GM21528 (cell line): ENCODE results near the gene USP37.
"Not testable (repeated sequence)": the region's sequence is repeated elsewhere in the genome, so short reads cannot be mapped to it uniquely, and the experiment has no call there.

ENCODE experiments used
- ATAC-seq: cut with Tn5 transposase; IDR thresholded peaks from one replicate; pipeline ENCODE4 v1.9.1; 2021; ENCODE audit warnings: mild to moderate bottlenecking, moderate library complexity; ENCODE audit not compliant: unreplicated experiment, low FRiP score

Gene USP37

DNA sequence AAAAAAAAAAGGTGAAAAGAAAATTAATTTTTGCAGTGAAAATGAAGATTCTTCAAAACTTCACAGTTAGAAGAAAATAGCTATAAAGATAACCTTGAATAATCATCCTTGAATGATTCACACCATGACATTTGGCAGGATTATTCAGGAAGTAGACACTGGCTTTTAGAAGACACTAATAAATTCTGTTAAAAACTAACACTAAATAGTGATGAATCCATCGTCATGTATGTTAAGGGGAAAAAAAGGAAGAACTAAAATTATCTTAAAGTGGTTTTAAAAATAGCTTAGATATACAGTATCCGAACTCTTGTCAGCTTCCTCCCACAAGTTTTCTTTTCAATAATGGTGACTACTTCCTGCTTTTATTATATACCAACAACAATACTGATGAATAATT is 10.2 kb downstream of the USP37 start:
- ATAC-seq = no peak

- ATAC-seq = no peak
Observed at GRCh38 chr2:218555527-218555926, 12.6 kb downstream of the USP37 start.

DNA sequence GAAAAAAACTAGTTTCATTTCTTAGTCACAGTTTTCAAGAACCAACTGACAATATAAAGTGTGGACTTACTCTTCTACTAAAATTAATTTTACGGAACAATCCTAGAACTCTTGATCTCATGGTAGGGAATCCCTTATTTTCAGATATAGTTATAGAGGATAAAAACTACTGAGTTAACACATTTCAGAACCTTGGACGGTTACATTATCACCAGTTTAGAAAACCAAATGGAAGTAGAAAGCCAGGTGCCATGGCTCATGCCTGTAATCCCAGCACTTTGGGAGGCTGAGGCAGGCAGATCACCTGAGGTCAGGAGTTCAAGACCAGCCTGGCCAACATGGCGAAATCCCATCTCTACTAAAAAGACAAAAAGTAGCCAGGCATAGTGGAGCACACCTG is 13.9 kb downstream of the USP37 start:
- ATAC-seq = not testable (repeated sequence)

DNA sequence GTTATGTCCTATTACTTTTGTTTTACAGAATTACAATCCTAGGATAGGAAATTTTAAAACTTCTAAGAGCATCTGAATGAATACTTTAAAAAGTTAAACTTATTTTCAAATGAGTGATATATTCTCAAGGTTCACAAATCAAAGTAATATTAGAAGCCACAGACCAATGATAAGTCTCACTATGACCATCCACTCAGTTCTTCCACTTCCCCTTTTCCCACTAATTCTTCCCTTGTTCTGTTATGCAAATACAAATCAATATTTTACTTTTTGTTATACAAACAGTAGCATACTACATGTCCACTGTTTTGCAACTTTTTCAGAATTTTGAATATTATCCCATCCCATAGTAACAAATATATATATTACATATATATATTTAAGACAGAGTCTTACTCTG is 20.2 kb downstream of the USP37 start:
- no peak for ATAC-seq

DNA sequence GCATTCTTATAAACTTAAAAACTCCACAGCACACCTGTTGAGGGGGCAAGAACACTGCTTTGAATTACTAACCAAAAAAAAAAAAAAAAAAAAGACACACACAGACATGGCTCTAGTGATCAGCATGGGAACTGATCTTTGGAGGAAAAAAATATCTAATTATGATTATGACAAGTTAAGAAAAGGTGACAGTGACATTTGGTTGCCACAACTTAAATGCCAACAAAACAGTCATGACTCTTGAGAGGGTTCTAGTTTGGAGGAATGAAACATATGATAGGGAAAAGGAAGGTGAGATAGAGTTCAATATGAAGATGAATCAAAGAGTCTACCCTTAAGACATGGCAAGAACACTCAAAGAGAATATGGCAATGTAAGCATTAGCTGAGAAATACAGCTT is 20.6 kb downstream of the USP37 start:
- ATAC-seq = no peak

GRCh38 chr2:218546012-218546411 is 22.1 kb downstream of the USP37 start:
- no peak for ATAC-seq

- ATAC-seq = no peak
Observed at GRCh38 chr2:218540015-218540414, 28.1 kb downstream of the USP37 start.

DNA sequence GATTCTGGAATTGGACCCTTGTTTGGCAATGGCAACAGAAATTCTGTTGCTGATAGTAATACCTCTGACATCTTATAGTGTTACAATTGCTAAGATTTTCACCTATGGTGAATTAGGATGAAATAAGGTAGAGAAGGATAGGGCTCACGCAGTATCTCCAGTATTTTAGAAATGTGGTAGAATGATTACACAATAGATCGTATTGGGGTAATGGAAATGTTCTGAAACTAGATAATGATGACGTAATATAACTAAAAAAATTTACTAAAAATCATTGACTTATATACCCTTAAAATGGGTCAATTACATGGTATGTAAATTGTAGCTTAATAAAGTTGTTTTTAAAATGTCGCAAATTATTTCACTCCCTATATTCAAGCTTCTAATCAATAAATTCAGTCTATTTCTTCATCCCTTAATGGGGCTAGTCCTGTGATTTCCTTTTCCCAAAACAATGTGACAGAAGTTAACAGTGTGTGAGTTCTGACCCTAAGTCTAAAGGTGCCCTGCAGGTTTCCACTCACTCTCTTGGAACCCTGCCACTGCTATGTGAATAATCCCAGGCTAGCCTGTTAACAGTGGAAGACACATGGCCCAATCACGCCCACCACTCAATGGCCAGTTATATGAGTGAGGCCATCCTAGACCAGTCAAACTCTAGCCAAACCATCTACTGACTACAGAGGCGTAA is 31.2 kb downstream of the USP37 start:
- ATAC-seq = no peak

DNA sequence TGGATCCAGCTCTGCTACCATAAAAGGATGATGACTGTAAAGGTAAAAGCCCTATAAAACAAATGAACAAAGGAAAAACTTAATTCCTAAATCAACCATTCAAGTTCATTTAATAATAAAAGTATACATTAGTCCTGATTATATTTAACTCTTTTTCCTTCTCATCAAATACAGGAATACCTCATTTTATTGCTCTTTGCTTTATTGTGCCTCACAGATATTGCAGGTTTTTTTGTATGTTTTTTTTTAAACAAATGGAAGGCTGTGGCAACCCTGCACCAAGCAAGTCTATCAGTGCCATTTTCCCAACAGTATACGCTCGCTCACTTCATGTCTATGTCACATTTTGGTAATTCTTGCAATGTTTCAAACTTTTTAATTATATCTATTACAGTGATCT is 38.2 kb downstream of the USP37 start:
- ATAC-seq = no peak

GRCh38 chr2:218528409-218528808 is 39.7 kb downstream of the USP37 start:
- not testable (repeated sequence) for ATAC-seq

- ATAC-seq = no peak
Observed at GRCh38 chr2:218523651-218524050, 44.5 kb downstream of the USP37 start.

- no peak for ATAC-seq
Observed at GRCh38 chr2:218518876-218519275, 49.3 kb downstream of the USP37 start.

DNA sequence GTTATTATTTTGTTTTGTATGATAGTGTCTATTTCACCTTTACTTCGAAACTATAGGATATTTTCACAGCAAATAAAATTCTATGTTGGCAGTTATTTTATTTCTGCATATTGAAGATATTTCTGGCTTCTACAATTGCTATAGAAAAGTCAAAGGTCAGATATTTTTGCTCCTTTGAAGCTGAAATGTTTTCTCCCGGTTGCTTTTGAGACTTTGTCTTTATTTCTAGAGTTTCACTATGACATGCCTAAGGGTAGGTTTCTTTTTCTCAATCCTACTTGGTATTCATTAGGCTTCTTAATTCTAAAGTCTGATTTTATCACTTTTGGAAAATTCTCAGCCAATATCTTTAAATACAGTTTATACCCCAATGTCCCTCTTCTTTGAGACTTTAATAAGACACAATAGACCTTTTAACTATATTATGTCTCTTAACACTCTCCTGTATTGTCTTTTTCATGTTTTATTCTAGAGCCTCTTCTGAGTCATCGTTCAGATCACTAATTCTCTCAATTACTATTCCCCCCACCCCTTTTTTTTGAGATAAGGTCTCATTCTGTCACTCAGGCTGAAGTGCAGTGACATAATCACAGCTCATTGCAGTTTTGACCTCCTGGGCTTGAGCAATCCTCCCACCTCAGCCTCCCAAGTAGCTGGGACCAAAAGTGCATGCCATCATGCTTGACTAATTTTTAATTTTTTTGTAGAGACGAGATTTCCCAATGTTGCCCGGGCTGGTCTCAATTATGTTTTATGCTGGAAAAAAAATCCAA is 50.5 kb downstream of the USP37 start:
- peak; percentile 63 for ATAC-seq

GRCh38 chr2:218516614-218517013 is 51.5 kb downstream of the USP37 start:
- ATAC-seq = no peak

DNA sequence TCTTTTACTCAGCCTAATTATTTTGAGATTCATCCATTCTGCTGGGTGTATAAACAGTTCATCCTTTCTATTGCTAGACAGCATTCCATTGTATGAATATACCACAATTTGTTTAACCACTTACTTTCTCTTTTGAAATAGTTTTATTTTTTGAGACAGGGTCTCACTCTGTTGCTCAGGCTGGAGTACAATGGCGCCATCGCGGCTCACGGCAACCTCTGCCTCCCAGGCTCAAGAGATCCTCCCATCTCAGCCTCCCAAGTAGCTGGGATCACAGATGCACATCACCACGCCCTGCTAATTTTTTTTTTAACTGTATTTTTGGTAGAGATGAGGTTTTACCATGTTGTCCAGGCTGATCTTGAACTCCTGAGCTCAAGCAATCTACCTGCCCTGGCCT is 54.5 kb downstream of the USP37 start:
- ATAC-seq = no peak

- no peak for ATAC-seq
Observed at GRCh38 chr2:218508299-218508698, 59.9 kb downstream of the USP37 start.

DNA sequence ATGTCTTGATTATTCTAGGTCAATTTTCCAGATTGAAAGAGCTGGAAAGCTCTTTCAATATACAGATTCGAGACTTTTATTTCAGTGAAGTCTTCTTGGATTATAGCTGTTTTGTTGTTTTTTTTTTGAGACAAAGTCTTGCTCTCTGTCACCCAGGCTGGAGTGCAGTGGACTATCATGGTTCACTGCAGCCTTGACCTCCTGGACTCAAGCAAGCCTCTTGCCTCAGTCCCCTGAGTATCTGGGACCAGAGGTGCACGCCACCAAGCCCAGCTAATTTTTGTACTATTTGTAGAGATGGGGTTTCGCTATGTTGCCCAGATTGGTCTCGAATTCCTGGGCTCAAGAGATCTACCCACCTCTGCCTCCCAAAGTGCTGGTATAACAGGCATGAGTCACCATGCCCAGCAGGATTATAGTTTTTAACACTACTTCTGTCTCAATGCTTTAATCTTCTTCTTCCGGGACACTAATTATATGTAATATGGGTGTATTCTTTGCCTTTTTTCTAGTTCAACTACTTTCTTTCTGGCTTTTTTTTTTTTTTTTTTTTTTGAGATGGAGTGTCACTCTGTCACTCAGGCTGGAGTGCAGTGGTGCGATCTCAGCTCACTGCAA is 62.3 kb downstream of the USP37 start:
- ATAC-seq = no peak

- no peak for ATAC-seq
Observed at GRCh38 chr2:218501665-218502064, 66.5 kb downstream of the USP37 start.

DNA sequence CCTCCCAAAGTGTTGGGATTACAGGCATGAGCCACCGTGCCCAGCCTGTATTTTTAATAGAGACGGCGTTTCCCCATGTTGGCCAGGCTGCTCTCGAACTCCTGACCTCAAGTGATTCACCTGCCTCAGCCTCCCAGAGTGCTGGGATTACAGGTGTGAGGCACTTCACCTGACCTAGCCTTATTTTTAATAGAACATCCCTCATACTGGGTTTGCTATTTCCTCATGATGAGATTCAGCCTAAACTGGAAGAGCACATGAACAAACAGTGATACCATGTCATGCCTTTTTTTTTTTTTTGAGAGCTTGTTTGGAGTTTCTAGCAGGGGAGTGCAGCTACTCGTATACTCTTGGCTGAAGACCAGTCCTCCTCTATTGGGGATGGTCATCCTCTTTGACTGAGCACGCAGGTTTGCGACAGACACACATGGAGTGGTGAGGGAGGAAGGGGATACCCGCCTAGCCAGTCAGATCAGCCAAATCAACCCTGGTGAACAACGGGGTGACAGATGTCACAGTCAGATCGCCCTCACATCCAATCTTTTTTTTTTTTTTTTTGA is 67.6 kb downstream of the USP37 start:
- no peak for ATAC-seq

GRCh38 chr2:218485986-218486667 is 82.0 kb downstream of the USP37 start:
- ATAC-seq = no peak

GRCh38 chr2:218482651-218483050 is 85.5 kb downstream of the USP37 start:
- ATAC-seq = no peak
